HG03135 (cell line): Measurements from ENCODE around the gene EML3.
"Not testable (repeated sequence)": the region's sequence is repeated elsewhere in the genome, so short reads cannot be mapped to it uniquely, and the experiment has no call there.

Source experiments
- ATAC-seq: cut with Tn5 transposase; IDR thresholded peaks from one replicate; pipeline ENCODE4 v1.9.1; 2021; ENCODE audit warnings: mild to moderate bottlenecking, moderate library complexity; ENCODE audit not compliant: unreplicated experiment

EML3 gene

GRCh38 chr11:62599901-62600300, 12.7 kb downstream of the EML3 start:
- no peak for ATAC-seq

- peak; percentile 49 for ATAC-seq
These were observed 13.4 kb downstream of the EML3 start for GRCh38 chr11:62599069-62599696.

GRCh38 chr11:62595124-62595523, 17.5 kb downstream of the EML3 start:
- ATAC-seq, result no peak

- no peak for ATAC-seq
These were observed 19.0 kb downstream of the EML3 start for GRCh38 chr11:62593434-62594044.

GRCh38 chr11:62592989-62593421, 19.6 kb downstream of the EML3 start:
- no peak for ATAC-seq

- ATAC-seq, result no peak
These were observed 20.3 kb downstream of the EML3 start for GRCh38 chr11:62592146-62592815.

GRCh38 chr11:62591448-62592145, 21.0 kb downstream of the EML3 start, which contains the start of gene TUT1:
TUT1 (minus strand) TSS chr11:62591523; CDS start chr11:62591485, 38 bp downstream.
- ATAC-seq, result peak; percentile 86

- ATAC-seq, result no peak
These were observed 23.5 kb downstream of the EML3 start for GRCh38 chr11:62588966-62589637.

- not testable (repeated sequence) for ATAC-seq
These were observed 27.2 kb downstream of the EML3 start for GRCh38 chr11:62585356-62585755.

GRCh38 chr11:62581735-62582134, 30.8 kb downstream of the EML3 start:
- ATAC-seq, result not testable (repeated sequence)

- no peak for ATAC-seq
These were observed 31.4 kb downstream of the EML3 start for GRCh38 chr11:62580959-62581715.

- no peak for ATAC-seq
These were observed 33.3 kb downstream of the EML3 start for GRCh38 chr11:62579252-62579651.

GRCh38 chr11:62578541-62578940, 34.0 kb downstream of the EML3 start:
- ATAC-seq, result no peak

GRCh38 chr11:62577046-62577714, 35.4 kb downstream of the EML3 start:
- ATAC-seq, result no peak

- no peak for ATAC-seq
These were observed 36.7 kb downstream of the EML3 start for GRCh38 chr11:62575837-62576236.

GRCh38 chr11:62575156-62575555, 37.4 kb downstream of the EML3 start:
- no peak for ATAC-seq

GRCh38 chr11:62574363-62575071, 38.1 kb downstream of the EML3 start:
- peak; percentile 20 for ATAC-seq

- peak; percentile 89 for ATAC-seq
These were observed 38.8 kb downstream of the EML3 start, which contains the start of gene EEF1G for GRCh38 chr11:62573592-62574362. EEF1G (minus strand) TSS chr11:62573891; CDS start chr11:62573842, 49 bp downstream.
